ENCODE measurements around the gene ITPR3. TPM values are rescaled to one million over a fixed set of nuclear protein-coding genes. Genes with fewer than 3 reads are reported as not detected.

The ITPR3 gene
- total RNA-seq, 1 experiment from 2014 or later = 103 TPM

- intact Hi-C loops (cut with micrococcal nuclease) = loop anchor here (1.0 kb wide), 1 partner anchor 51 kb away; no protein-coding TSS in a partner anchor
Observed at GRCh38 chr6:33711140-33712129, 90.3 kb downstream of the ITPR3 start, which contains the start of gene UQCC2. TSS of gene UQCC2 (minus strand) at chr6:33711700. CDS start at chr6:33711686, 14 bp downstream.

More at GRCh38 chr6:33711140-33712129, 90.3 kb downstream of the ITPR3 start, which contains the start of gene UQCC2:
- Histone ChIP-seq H2AFZ (ENCODE audit: low read depth, low read length, poor library complexity, severe bottlenecking) (peak within 1 kb of the TSS; percentile 91), H3K4me3 (replicated peaks in 1 of 2; ENCODE audit: low read depth in 1 of 2, low read length in 2 of 2) (peak within 1 kb of the TSS; percentile 69 to 80), H3K27ac (ENCODE audit: low read depth, low read length) (peak within 1 kb of the TSS; percentile 93), H3K9ac (ENCODE audit: low read length) (peak within 1 kb of the TSS; percentile 92), H3K4me1 (ENCODE audit: control insufficient read depth in 1 of 2, insufficient read depth in 2 of 2, low read length in 2 of 2) (peaks cover 20 to 36% of the 10 kb centered on the region in 2 experiments), H3K9me2 (ENCODE audit: insufficient read depth) (no peaks in the 10 kb centered on the region), H3K36me3 (ENCODE audit: control insufficient read depth in 1 of 2, insufficient read depth in 2 of 2, low read length in 2 of 2) (peaks cover 2 to 29% of the 10 kb centered on the region in 2 experiments; a peak in 3 of 4 replicates), H4K20me1 (ENCODE audit: insufficient read depth) (no peaks in the 10 kb centered on the region), H3K4me2 (ENCODE audit: low read length) (peak within 1 kb of the TSS; percentile 98), H3K27me3 (ENCODE audit: insufficient read depth, low read length) (no peaks in the 10 kb centered on the region), H3K9me3 (ENCODE audit: control insufficient read depth in 1 of 2, insufficient read depth in 1 of 2, low read depth in 1 of 2, low read length in 2 of 2) (no peaks in the 10 kb centered on the region), H3K79me2 (ENCODE audit: insufficient read depth, low read length) (peaks cover 34% of the 10 kb centered on the region)
- POLR2A ChIA-PET = interaction anchor here (0.6 to 1.5 kb wide), 7 partner anchors 9 to 740 kb away, joined by 3 to 5 read pairs (median 3); no protein-coding TSS in a partner anchor
- TSS peak; percentile 78 for BruUV-seq (replicated peaks)
- TF ChIP-seq ZBTB33 (IDR thresholded peaks at IDR 0.05; ENCODE audit: extremely low read depth, insufficient replicate concordance, low read length) = no peak
- TF ChIP-seq POLR2A (IDR thresholded peaks at IDR 0.05; ENCODE audit: borderline replicate concordance, extremely low read depth, insufficient read depth, insufficient read length) = peak; percentile 67
- no peak for TF ChIP-seq ELF1 (IDR thresholded peaks at IDR 0.05; ENCODE audit: borderline replicate concordance, low read depth)
- peak; percentile 87 for TF ChIP-seq RAD21 (IDR thresholded peaks at IDR 0.05; ENCODE audit: low read depth)
- peak; percentile 84 for TF ChIP-seq MAX (IDR thresholded peaks at IDR 0.05)
- TF ChIP-seq, protein P1, sequence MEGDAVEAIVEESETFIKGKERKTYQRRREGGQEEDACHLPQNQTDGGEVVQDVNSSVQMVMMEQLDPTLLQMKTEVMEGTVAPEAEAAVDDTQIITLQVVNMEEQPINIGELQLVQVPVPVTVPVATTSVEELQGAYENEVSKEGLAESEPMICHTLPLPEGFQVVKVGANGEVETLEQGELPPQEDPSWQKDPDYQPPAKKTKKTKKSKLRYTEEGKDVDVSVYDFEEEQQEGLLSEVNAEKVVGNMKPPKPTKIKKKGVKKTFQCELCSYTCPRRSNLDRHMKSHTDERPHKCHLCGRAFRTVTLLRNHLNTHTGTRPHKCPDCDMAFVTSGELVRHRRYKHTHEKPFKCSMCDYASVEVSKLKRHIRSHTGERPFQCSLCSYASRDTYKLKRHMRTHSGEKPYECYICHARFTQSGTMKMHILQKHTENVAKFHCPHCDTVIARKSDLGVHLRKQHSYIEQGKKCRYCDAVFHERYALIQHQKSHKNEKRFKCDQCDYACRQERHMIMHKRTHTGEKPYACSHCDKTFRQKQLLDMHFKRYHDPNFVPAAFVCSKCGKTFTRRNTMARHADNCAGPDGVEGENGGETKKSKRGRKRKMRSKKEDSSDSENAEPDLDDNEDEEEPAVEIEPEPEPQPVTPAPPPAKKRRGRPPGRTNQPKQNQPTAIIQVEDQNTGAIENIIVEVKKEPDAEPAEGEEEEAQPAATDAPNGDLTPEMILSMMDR (IDR thresholded peaks at IDR 0.05 in 2 of 3, conservative IDR thresholded peaks at IDR 0.05 in 1 of 3; ENCODE audit: borderline replicate concordance in 1 of 3, insufficient read depth in 1 of 3, low read depth in 2 of 3, low read length in 2 of 3) = peak; percentile 45 to 69 (median 57); a peak in 4 of 6 replicates
- TF ChIP-seq YY1 (IDR thresholded peaks at IDR 0.05; ENCODE audit: extremely low read depth, insufficient replicate concordance, low read depth, low read length) = peak; percentile 97
- no peak for TF ChIP-seq FOSL1 (IDR thresholded peaks at IDR 0.05; ENCODE audit: low read depth)
- peak; percentile 93 for TF ChIP-seq POLR2AphosphoS5 (IDR thresholded peaks at IDR 0.05; ENCODE audit: low read depth, low read length)
- CTCF ChIA-PET = interaction anchor here (0.7 to 1.8 kb wide), 14 partner anchors 8 to 599 kb away, joined by 3 to 12 read pairs (median 4); partner anchors contain the start of gene BAK1
- RAD21 ChIA-PET (ENCODE audit: low non-redundant PET in 1 of 2, low total read pairs in 2 of 2, uncharacterized antibody in 2 of 2, unreplicated experiment in 2 of 2) = no interaction called here
- DNase-seq (ENCODE audit: low read depth, low spot score) = peak; percentile 93
- ATAC-seq = peak; percentile 88
